Stomach (tissue), 4 donors: ENCODE results near the gene DLL3.

Source experiments
- CTCF ChIP-seq, 7 experiments: fragments of 450-650 bp in 4 of 7; fragments of 200-600 bp in 3 of 7; sonication (generic) in 3 of 7; IDR thresholded peaks; one replicate each; pipeline ENCODE4 v1.5.1; 2016 to 2019; ENCODE audit warnings: antibody characterized with exemption in 7 of 7, control low read depth in 2 of 7, mild to moderate bottlenecking in 1 of 7
- EP300 ChIP-seq: sonication (generic); formaldehyde crosslinking; IDR thresholded peaks from one replicate; pipeline ENCODE4 v1.6.1; 2017; ENCODE audit warnings: antibody characterized with exemption
- POLR2A ChIP-seq, 4 donors: fragments of 450-650 bp; IDR thresholded peaks; one replicate each; pipeline ENCODE4 v1.6.1; 2016; ENCODE audit warnings: antibody characterized with exemption in 4 of 4, control low read depth in 2 of 4, mild to moderate bottlenecking in 1 of 4, moderate library complexity in 1 of 4
- POLR2AphosphoS5 ChIP-seq, 3 donors: sonication (generic); formaldehyde crosslinking; IDR thresholded peaks; one replicate each; pipeline ENCODE4 v1.6.1; 2016; ENCODE audit warnings: antibody characterized with exemption in 3 of 3

DNA sequence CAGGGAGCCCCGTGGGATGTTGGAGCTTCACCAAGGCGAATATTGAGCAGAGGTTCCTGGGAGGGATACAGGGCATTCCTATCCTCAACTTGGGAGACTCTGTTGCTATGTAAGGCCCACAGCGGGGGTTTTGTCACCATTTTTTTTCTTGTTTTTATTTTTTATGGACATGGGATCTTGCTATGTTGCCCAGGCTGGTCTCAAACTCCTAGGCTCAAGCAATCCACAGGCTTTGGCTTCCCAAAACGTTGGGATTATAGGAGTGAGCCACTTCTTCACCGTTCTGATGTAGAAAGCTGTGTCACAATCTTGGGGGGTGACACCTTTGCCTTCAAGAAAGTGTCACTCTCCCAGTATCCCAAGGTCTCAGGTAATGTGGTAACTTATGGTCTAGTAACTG, 2.6 kb downstream of the DLL3 start:
- TF ChIP-seq POLR2A (IDR thresholded peaks at IDR 0.05) (no peak), CTCF (IDR thresholded peaks at IDR 0.05) (no peak), POLR2AphosphoS5 (IDR thresholded peaks at IDR 0.05) (no peak), EP300 (no peak)
